NOMO-1 treated with DMSO at 0.1 percent for 48 hours (cell line): Measurements from ENCODE around the gene ANXA4.
"Not testable (repeated sequence)": the region's sequence is repeated elsewhere in the genome, so short reads cannot be mapped to it uniquely, and the experiment has no call there.

Experiments used
- DNase-seq: peaks from one replicate; lab custom pipeline; 2025; ENCODE audit not compliant: unreplicated experiment; lab: John Stamatoyannopoulos, UW

ANXA4 gene

GRCh38 chr2:69750246-69750645, 8.3 kb downstream of the ANXA4 start:
- no peak for DNase-seq

GRCh38 chr2:69753659-69754363, 11.9 kb downstream of the ANXA4 start:
- no peak for DNase-seq

- DNase-seq: no peak
These were observed 12.7 kb downstream of the ANXA4 start for GRCh38 chr2:69754633-69755032.

GRCh38 chr2:69755862-69756467, 14.0 kb downstream of the ANXA4 start:
- DNase-seq: no peak

GRCh38 chr2:69762025-69762424, 20.1 kb downstream of the ANXA4 start:
- no peak for DNase-seq

- DNase-seq: no peak
These were observed 20.9 kb downstream of the ANXA4 start for GRCh38 chr2:69762513-69763494.

- DNase-seq: not testable (repeated sequence)
These were observed 21.9 kb downstream of the ANXA4 start for GRCh38 chr2:69763831-69764230.

GRCh38 chr2:69764286-69765095, 22.6 kb downstream of the ANXA4 start:
- no peak for DNase-seq

GRCh38 chr2:69765096-69765380, 23.1 kb downstream of the ANXA4 start:
- peak; percentile 15 for DNase-seq

- no peak for DNase-seq
These were observed 24.1 kb downstream of the ANXA4 start for GRCh38 chr2:69766014-69766413.

- DNase-seq: no peak
These were observed 25.1 kb downstream of the ANXA4 start for GRCh38 chr2:69767034-69767433.

- no peak for DNase-seq
These were observed 26.3 kb downstream of the ANXA4 start for GRCh38 chr2:69768235-69768634.

- DNase-seq: no peak
These were observed 26.9 kb downstream of the ANXA4 start for GRCh38 chr2:69768789-69769188.

- no peak for DNase-seq
These were observed 27.3 kb downstream of the ANXA4 start for GRCh38 chr2:69769272-69769671.

GRCh38 chr2:69770193-69770702, 28.3 kb downstream of the ANXA4 start:
- peak; percentile 71 for DNase-seq

- no peak for DNase-seq
These were observed 28.8 kb downstream of the ANXA4 start for GRCh38 chr2:69770747-69771146.

- no peak for DNase-seq
These were observed 29.5 kb downstream of the ANXA4 start for GRCh38 chr2:69771461-69771860.

- peak; percentile 7 for DNase-seq
These were observed 31.3 kb downstream of the ANXA4 start for GRCh38 chr2:69773206-69773605.

- not testable (repeated sequence) for DNase-seq
These were observed 32.5 kb downstream of the ANXA4 start for GRCh38 chr2:69774258-69774983.
